Smooth muscle cell of the umbilical artery (primary cell): ENCODE results near the gene DARS2. TPM values are rescaled to one million over a fixed set of nuclear protein-coding genes. Genes with fewer than 3 reads are reported as not detected.

Experiments used
- total RNA-seq: library from RNA; depleted of rRNA; stranded (reverse); fragments of >200 nt; gene quantifications from 2 replicates; pipeline ENCODE4 v1.2.3, GENCODE V29; 2014

DARS2 gene, protein sequence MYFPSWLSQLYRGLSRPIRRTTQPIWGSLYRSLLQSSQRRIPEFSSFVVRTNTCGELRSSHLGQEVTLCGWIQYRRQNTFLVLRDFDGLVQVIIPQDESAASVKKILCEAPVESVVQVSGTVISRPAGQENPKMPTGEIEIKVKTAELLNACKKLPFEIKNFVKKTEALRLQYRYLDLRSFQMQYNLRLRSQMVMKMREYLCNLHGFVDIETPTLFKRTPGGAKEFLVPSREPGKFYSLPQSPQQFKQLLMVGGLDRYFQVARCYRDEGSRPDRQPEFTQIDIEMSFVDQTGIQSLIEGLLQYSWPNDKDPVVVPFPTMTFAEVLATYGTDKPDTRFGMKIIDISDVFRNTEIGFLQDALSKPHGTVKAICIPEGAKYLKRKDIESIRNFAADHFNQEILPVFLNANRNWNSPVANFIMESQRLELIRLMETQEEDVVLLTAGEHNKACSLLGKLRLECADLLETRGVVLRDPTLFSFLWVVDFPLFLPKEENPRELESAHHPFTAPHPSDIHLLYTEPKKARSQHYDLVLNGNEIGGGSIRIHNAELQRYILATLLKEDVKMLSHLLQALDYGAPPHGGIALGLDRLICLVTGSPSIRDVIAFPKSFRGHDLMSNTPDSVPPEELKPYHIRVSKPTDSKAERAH
- 14.0 and 27.9 TPM in 2 replicates for total RNA-seq

DNA sequence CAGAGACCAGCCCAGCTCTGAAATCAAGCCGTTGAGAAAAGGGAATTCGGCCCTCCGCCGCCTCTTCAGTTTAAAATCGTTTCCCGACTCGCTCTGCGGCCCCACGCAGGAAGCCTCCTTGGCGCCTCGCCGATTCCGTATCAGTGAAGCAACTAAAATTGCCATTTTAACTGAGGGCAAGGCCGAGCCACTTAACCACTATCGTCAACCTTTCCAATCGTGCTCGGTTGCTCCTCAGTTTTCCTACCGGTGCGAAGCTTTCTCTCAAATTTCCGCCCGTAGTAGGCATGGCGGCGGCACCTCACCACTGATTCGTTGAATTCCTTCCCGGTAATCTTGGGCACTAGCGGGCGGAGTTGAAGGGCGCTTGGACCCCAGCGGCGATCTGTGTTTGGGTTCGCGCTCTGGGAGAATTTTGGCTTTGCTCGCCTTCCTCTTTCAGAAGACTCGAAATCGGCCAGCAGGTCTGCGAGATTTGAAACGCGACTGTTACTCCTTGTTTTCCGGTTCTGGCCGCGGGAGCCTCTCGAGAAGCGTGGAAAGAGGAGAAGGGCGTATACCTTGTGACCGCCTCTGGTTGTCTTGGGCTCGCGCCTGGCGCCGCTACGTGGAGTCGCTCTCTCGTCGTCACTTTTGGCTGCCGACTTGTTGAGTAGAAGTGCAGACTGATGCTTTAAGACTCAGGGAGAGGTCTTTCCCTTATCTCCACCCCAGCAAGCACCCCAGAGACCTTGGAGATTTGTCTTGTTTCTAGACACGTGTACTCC lies at the start of gene DARS2, which contains the start of gene CENPL:
Gene DARS2, plus strand, starts transcription at position 359 of the 767 bp plus-strand sequence. CDS start 557 bp downstream, outside the sequence.
Gene CENPL, minus strand, starts transcription at position 569 of the 767 bp plus-strand sequence. CDS start 13,584 bp downstream, outside the sequence.

DNA sequence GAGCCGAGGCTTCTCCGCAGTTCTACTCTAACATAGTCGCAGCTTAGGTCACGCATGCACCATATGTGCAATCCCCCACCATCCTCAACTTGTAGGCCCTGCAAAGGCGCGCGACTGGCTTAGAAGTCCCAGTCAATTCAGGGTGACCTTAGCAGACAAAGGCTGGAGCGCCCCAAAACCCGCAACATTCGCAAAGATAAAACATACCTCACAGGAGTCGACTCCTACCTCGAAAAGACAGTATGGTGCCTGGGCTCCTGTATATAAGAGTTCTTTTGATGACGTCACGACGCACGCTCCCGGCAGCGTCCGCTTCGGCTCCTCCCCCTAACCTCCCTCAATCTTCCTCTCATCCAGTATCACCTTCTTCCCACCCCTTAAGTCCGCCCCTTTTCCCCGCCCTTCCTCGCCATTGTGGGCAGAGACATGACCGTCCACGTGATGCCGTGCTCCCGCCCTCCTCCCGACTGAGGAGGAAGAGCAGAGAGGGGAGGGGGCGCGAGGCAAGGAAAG lies 43.3 kb downstream of the DARS2 start, which contains the start of gene GAS5:
Gene GAS5, minus strand, starts transcription at position 237 of the 513 bp plus-strand sequence.

DNA sequence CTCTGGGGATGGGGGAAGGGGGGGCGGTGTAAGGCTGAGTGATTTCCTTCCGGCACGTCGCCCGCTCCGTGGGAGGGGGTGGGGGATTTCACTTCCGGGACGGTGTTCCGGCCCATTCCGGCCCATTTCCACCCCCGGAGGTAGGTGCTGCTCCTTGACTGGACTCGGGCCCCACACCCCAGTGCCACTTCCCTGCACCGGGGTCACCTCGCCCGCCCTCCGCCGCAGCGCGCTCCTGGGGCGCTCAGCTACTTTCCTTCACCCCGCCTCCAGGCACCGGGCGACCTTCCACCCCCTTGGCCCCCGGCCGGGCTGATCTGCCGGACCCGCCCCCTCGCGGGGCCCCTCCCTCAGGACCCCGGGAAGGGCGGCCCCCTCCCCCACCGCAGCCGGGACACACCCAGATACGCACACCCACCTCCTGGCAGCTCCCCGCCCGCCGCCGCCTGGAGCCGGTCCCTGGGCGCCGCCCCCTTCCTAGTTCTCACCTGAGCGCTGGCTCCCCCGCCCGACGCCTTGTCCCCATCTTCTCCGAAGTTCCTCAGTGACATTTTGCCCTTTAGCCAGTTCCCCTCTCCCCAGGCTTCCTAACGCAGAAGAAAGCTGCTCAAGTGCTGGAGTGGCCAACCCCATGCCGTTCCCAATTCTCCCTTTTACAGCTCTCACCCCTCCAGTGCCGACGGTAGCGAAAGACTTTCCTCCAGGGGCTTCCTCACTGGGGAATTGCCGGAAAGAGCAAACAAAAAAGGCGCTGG lies 44.0 kb downstream of the DARS2 start, which contains the start of gene ZBTB37:
Gene ZBTB37, plus strand, starts transcription at position 115 of the 755 bp plus-strand sequence. CDS start 1,846 bp downstream, outside the sequence.

Other genes starting within 250 kb of the DARS2 start
- 0.30 and 0.46 TPM in 2 replicates for gene SLC9C2, start 221.6 kb upstream of the DARS2 start, total RNA-seq
- not detected in 2 replicates for gene TEX50, start 189.3 kb upstream of the DARS2 start, total RNA-seq
- gene ANKRD45, start 154.8 kb upstream of the DARS2 start, total RNA-seq: under 0.01 and 2.6 TPM in 2 replicates
- 50.1 and 64.4 TPM in 2 replicates for gene KLHL20, start 109.7 kb upstream of the DARS2 start, total RNA-seq
- 9.2 and 14.2 TPM in 2 replicates for gene CENPL, start 210 bp downstream of the DARS2 start, total RNA-seq
- 446 and 587 TPM in 2 replicates for gene GAS5, start 43.3 kb downstream of the DARS2 start, total RNA-seq
- gene ZBTB37, start 43.7 kb downstream of the DARS2 start, total RNA-seq: 8.3 and 10.8 TPM in 2 replicates
- 0.30 TPM in 1 of 2 replicates, not detected in the other for gene SERPINC1, start 92.7 kb downstream of the DARS2 start, total RNA-seq
- 14.6 and 22.4 TPM in 2 replicates for gene RC3H1, start 197.7 kb downstream of the DARS2 start, total RNA-seq